Mucosa of descending colon (tissue), 3 donors: Measurements from ENCODE around the gene DEK. TPM values are rescaled to one million over a fixed set of nuclear protein-coding genes. Genes with fewer than 3 reads are reported as not detected.
"Not testable (repeated sequence)": the region's sequence is repeated elsewhere in the genome, so short reads cannot be mapped to it uniquely, and the experiment has no call there.

ENCODE experiments used
- ATAC-seq: fragments of 200-7000 bp; cut with Tn5 transposase; one replicate; pipeline ENCODE4 v1.9.1; 2020; ENCODE audit warnings: mild to moderate bottlenecking, moderate library complexity
- DNase-seq, 3 donors: peaks; one replicate each; pipeline ENCODE4 v3.0.0-alpha.2; 2020
- H3K36me3 ChIP-seq: fragments of 200-600 bp; one replicate; pipeline ENCODE4 v1.8.0; 2021; ENCODE audit warnings: low read depth, mild to moderate bottlenecking
- H3K4me1 ChIP-seq: fragments of 200-600 bp; one replicate; pipeline ENCODE4 v1.8.0; 2021; ENCODE audit warnings: low read depth, mild to moderate bottlenecking
- H3K4me3 ChIP-seq: fragments of 200-600 bp; one replicate; pipeline ENCODE4 v1.8.0; 2021; ENCODE audit warnings: mild to moderate bottlenecking
- H3K9me3 ChIP-seq: fragments of 200-600 bp; one replicate; pipeline ENCODE4 v1.8.0; 2021; ENCODE audit warnings: mild to moderate bottlenecking
- intact Hi-C, 2 donors: fragments of 100-400 bp; cut with DNase I in 1 of 2; cut with micrococcal nuclease in 1 of 2; formaldehyde crosslinking; loops; one replicate each; pipeline versions ENCODE4 v1.11.0 to v1.11.1; 2022; cut with DNase I, micrococcal nuclease
- total RNA-seq, 3 donors: library from RNA; stranded (reverse); fragmentation: NEBNext Ultra II Directional in 2 of 3; extraction: Animal tissue kit (Norgen Biotek cat#: 25700) in 2 of 3; gene quantifications; one replicate each; pipeline versions ENCODE4 v1.2.1 to v1.2.4, GENCODE V29; 2021 to 2023
- TF ChIP-seq, protein P1 (sequence below): fragments of 200-600 bp; IDR thresholded peaks from one replicate; pipeline ENCODE4 v1.8.0; 2022; ENCODE audit warnings: antibody characterized with exemption, mild to moderate bottlenecking
- donor health status: DM: no; HTN: no; CAD: no; lungs with moderate emphysema.
- donor health status: DM: no; HTN: no; CAD: no.
- donor health status: DM: no; HTN: yes; CAD: no.

DEK gene
- total RNA-seq, 3 donors from 2014 or later = 75.6 to 123 (median 85.0) TPM

DNA sequence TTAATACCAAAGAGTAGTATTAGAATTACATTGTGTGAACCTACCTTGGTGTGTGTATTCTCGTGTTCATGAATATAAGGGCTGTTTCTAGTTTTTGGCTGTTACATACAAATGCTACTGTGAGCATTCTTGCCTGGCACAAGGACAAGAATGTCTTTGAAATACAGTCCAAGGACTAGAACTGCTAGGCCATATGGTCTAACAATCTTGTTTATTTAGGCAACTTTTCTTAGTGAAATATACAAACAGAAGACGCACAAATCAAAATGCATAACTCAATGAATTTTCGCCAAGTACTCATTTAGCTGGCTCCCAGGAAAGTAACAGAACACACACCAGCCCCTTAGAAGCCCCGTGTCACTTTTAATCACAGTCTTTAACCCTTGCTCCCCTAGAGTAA, 80.6 kb downstream of the DEK start:
- TF ChIP-seq, protein P1, sequence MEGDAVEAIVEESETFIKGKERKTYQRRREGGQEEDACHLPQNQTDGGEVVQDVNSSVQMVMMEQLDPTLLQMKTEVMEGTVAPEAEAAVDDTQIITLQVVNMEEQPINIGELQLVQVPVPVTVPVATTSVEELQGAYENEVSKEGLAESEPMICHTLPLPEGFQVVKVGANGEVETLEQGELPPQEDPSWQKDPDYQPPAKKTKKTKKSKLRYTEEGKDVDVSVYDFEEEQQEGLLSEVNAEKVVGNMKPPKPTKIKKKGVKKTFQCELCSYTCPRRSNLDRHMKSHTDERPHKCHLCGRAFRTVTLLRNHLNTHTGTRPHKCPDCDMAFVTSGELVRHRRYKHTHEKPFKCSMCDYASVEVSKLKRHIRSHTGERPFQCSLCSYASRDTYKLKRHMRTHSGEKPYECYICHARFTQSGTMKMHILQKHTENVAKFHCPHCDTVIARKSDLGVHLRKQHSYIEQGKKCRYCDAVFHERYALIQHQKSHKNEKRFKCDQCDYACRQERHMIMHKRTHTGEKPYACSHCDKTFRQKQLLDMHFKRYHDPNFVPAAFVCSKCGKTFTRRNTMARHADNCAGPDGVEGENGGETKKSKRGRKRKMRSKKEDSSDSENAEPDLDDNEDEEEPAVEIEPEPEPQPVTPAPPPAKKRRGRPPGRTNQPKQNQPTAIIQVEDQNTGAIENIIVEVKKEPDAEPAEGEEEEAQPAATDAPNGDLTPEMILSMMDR = no peak
- Histone ChIP-seq H3K4me3 (no peak overlapping the region), H3K36me3 (no peaks in the 10 kb centered on the region), H3K4me1 (peaks cover 18% of the 10 kb centered on the region), H3K9me3 (no peaks in the 10 kb centered on the region)
- ATAC-seq = no peak
- no peak for DNase-seq
- intact Hi-C loops = no loop called here

DNA sequence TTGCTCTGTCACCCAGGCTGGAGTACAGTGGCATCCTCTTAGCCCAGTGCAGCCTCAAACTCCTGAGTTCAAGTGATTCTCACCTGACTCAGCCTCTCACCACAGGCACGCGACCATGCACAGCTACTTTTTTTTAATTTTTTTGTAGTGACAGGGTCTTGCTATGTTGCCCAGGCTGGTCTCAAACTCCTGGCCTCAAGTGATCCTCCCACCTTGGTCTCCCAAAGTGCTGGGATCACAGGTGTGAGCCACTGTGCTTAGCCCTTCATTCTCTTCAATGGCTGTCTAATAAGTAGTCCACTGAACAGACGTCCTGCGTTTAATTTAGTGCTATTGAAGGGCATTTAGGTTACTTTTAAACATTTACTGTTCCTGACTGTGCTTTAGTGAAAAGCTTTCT, 81.8 kb downstream of the DEK start:
- DNase-seq = no peak
- no peak overlapping the region for H3K4me3 ChIP-seq
- intact Hi-C loops = no loop called here
- TF ChIP-seq, protein P1 = no peak
- no peaks in the 10 kb centered on the region for H3K9me3 ChIP-seq
- no peak for ATAC-seq
- peaks cover 25% of the 10 kb centered on the region for H3K4me1 ChIP-seq
- no peaks in the 10 kb centered on the region for H3K36me3 ChIP-seq

DNA sequence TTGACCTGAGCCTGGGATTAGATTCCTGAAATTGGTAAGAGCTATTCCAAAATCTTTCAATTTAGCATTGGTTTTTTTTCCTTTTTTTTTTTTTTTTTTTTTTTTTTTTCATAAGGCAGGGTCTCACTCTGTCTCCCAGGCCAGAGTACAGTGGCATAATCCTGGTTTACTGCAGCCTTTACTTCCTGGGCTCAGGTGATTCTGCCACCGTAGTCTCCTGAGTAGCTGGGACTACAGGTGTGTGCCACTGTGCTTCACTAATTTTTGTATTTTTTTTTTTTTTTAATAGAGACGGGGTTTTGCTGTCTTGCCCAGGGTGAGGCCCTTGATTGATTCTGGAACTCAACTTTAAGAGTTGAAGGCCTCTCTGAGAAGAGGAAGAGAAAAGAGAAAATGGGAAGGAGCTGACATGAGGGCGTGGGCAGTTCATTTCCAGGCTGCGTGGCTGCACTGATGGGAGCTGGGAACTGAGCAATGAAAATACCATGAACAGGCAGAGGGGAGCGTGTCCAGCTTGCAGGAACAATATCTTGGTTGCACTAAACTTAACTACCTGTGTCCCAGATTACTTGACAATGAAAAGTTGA, 84.5 kb downstream of the DEK start:
- intact Hi-C loops = no loop called here
- H3K4me3 ChIP-seq = no peak overlapping the region
- peak in 2 of 3 donors; percentile 53 to 64 for DNase-seq
- H3K4me1 ChIP-seq = peaks cover 17% of the 10 kb centered on the region
- TF ChIP-seq, protein P1 = no peak
- peak; percentile 87 for ATAC-seq
- H3K9me3 ChIP-seq = peaks cover 4% of the 10 kb centered on the region
- no peaks in the 10 kb centered on the region for H3K36me3 ChIP-seq

DNA sequence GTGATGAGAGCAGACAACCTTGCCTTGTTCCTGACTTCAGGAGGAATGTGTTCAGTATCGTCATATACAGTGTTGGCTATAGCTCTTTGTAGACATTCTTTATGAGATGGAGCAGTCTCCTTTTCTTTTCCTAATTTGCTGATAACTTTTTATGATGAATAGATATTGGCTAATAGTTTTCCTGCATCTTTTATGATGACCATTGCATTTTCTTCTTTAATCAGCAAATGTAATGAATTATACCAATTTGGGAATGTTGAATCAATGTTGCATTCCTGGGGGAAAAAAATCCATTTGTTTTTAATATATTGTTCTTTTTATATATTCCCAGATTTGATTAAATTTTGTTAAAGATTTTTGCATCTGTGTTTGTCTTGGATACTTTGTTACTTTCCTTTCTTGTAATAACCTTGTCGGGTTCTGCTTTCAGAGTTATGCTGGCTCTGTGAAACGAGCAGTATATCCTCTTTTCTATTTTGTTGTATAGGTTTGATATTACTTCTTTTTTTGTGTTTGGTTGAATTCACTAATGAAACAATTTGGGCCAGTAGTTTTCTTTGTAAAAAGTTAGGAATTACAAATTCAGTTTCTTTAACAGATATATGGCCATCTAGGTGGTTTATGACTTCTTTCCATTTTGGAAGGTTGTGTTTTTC, 85.2 kb downstream of the DEK start:
- no peaks in the 10 kb centered on the region for H3K36me3 ChIP-seq
- H3K9me3 ChIP-seq = peaks cover 4% of the 10 kb centered on the region
- no peak overlapping the region for H3K4me3 ChIP-seq
- TF ChIP-seq, protein P1 = no peak
- DNase-seq = no peak
- H3K4me1 ChIP-seq = peaks cover 17% of the 10 kb centered on the region
- no peak for ATAC-seq
- intact Hi-C loops = no loop called here

DNA sequence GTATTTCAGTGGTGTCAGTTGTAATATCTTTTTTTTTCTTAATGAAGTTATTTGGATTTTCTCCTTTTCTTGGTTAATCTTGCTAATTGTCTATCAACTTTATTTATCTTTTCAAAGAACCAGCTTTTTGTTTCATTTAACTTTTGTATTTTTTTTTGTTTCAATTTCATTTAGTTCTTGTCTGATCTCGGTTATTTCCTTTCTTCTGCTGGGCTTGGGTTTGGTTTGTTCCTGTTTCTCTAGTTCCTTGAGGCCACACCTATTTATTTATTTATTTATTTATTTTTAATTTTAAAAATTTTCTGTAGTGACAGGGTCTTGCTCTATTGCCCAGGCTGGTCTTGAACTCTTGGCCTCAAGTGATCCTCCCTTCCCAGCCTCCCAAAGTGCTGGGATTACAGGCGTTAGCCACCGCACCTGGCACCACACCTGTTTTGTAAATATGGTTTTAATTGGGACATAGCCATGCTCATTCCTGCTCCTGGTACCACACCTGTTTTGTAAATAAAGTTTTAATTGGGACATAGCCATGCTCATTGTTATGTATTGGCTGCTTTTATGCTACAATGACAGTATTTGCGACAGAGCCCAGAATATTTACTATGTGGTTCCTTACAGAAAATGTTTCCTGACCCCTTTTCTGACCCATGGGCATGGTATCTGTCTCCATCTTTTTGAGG, 86.9 kb downstream of the DEK start:
- DNase-seq (peak in 2 of 3 donors; percentile 47 to 52), ATAC-seq (peak; percentile 90)
- Histone ChIP-seq H3K9me3 (peaks cover 4% of the 10 kb centered on the region), H3K4me1 (peaks cover 17% of the 10 kb centered on the region), H3K36me3 (no peaks in the 10 kb centered on the region), H3K4me3 (no peak overlapping the region)
- TF ChIP-seq, protein P1 = no peak
- intact Hi-C loops = no loop called here

DNA sequence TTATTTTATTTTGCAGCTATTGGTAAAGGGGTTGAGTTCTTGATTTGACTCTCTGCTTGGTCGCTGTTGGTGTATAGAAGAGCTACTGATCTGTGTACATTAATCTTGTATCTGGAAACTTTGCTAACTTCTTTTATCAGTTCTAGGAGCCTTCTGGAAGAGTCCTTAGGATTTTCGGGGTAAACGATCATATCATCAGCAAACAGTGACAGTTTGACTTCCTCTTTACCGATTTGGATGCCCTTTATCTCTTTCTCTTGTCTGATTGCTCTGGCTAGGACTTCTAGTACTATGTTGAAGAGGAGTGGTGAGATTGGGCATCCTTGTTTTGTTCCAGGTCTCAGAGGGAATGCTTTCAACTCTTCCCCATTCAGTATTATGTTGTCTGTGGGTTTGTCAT, 88.1 kb downstream of the DEK start:
- H3K4me1 ChIP-seq = peaks cover 17% of the 10 kb centered on the region
- H3K4me3 ChIP-seq, H3K36me3 ChIP-seq, intact Hi-C loops, H3K9me3 ChIP-seq, ATAC-seq, DNase-seq: not testable (repeated sequence)
